HEK293T (cell line): ENCODE measurements around the gene RBM20.

ENCODE experiments used
- FOXA1 ChIP-seq: fragments of 450-650 bp; IDR thresholded peaks from 2 replicates; pipeline ENCODE4 v1.6.1; 2016; ENCODE audit warnings: mild to moderate bottlenecking
- SP1 ChIP-seq: fragments of 450-650 bp; IDR thresholded peaks from 2 replicates; pipeline ENCODE4 v1.6.1; 2017
- ZNF384 ChIP-seq: fragments of 450-650 bp; IDR thresholded peaks from 2 replicates; pipeline ENCODE4 v1.6.1; 2016

- no peak for TF ChIP-seq SP1
- no peak for TF ChIP-seq FOXA1
- no peak for TF ChIP-seq ZNF384
Observed at GRCh38 chr10:110612629-110613028, 31.5 kb upstream of the RBM20 start.
